SW 1271 (cell line): Measurements from ENCODE around the gene SPINT2.
"Not testable (repeated sequence)": the region's sequence is repeated elsewhere in the genome, so short reads cannot be mapped to it uniquely, and the experiment has no call there.

ENCODE experiments used
- DNase-seq, 2 experiments: peaks; one replicate each; lab custom pipeline; 2025; lab: John Stamatoyannopoulos, UW

SPINT2 gene

GRCh38 chr19:38320969-38321339 lies 56.6 kb downstream of the SPINT2 start:
- DNase-seq, result no peak

GRCh38 chr19:38321646-38322196 lies 57.3 kb downstream of the SPINT2 start:
- no peak for DNase-seq

DNA sequence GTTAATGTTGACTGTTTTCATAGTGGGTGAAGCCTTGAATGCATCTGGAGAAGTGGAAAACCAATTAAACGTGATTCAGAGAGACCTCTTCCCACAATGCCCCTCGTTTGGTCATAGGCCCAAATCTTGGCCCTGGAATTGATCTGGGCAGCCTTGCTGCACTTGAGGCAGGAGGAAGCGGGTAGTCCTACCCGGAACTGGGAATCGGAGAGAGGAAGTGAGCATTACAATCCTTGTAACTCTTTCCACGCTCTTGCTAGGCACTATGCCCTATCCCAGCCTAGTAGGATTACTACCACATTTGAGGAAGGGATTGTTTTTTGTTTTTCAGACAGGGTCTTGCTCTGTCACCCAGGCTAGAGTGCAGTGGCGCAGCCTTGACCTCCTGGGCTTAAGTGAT lies 58.9 kb downstream of the SPINT2 start:
- no peak for DNase-seq

- DNase-seq, result no peak
Measured at GRCh38 chr19:38324431-38324830, 60.1 kb downstream of the SPINT2 start.

DNA sequence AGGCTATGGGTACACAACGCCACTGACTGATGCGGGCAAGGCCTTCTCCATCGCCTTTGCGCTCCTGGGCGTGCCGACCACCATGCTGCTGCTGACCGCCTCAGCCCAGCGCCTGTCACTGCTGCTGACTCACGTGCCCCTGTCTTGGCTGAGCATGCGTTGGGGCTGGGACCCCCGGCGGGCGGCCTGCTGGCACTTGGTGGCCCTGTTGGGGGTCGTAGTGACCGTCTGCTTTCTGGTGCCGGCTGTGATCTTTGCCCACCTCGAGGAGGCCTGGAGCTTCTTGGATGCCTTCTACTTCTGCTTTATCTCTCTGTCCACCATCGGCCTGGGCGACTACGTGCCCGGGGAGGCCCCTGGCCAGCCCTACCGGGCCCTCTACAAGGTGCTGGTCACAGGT lies 62.2 kb downstream of the SPINT2 start:
- DNase-seq, result no peak

GRCh38 chr19:38329651-38330050 lies 65.3 kb downstream of the SPINT2 start:
- no peak for DNase-seq

- DNase-seq, result no peak
Measured at GRCh38 chr19:38331728-38332127, 67.4 kb downstream of the SPINT2 start.

- no peak for DNase-seq
Measured at GRCh38 chr19:38333245-38333644, 68.9 kb downstream of the SPINT2 start.

- DNase-seq, result peak; percentile 81 to 92
Measured at GRCh38 chr19:38335949-38336637, 71.7 kb downstream of the SPINT2 start.

- DNase-seq, result peak; percentile 65 to 89
Measured at GRCh38 chr19:38336638-38337359, 72.4 kb downstream of the SPINT2 start.

- DNase-seq, result no peak
Measured at GRCh38 chr19:38337360-38337653, 72.9 kb downstream of the SPINT2 start.

DNA sequence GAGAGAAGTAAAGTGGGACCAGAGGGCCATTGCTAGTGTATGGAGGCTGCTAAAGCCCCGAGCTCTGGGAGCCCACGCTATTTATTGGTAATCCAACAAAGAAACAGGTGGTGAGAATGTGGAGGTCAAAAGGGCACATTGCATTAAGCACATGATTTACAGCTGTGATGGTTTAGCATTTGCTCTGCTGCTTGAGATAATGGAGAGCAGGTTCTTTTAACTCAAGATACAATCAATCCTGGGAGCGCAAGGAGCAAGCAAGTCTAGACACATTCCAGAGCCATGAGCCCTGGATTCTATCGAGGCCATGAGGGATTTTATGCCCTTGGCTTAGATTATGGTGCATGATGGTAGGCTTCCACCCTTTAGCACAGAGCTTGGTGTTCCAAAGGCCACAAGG lies 74.6 kb downstream of the SPINT2 start:
- DNase-seq, result not testable (repeated sequence)

DNA sequence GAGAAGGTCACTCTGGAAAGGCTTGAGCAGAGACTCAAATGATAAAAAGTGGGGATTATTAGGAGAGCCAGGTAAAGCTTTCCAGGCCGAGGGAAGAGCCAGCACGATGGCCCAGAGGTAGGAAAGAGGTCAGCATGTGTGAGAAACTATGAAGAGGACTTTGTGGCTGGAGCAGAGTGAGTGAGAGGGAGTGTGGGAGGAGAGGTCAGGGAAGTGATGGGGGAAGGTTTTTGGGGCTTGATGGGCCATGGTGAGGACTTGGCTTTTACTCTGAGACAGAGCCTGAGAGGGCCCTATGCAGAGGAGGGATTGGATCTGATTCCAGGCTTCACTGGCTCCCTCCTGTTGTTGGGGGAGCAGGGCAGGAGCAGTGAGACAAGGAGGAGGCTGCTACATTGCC lies 76.6 kb downstream of the SPINT2 start:
- no peak for DNase-seq
